Erythroblast (primary cell): Measurements from ENCODE around the gene CDT1.

Experiments used
- GATA1 ChIP-seq: IDR thresholded peaks from 2 replicates; pipeline ENCODE4 v1.6.1; 2011; ENCODE audit warnings: low read depth, mild to moderate bottlenecking, control low read depth, low read length, moderate library complexity
- POLR2A ChIP-seq: IDR thresholded peaks from 2 replicates; pipeline ENCODE4 v1.6.1; 2011; ENCODE audit warnings: mild to moderate bottlenecking, low read length

- TF ChIP-seq POLR2A, result no peak
- no peak for TF ChIP-seq GATA1
Measured at GRCh38 chr16:88778271-88778525, 25.4 kb upstream of the CDT1 start.
